HG03139 (cell line): ENCODE measurements around the gene UMODL1.

Source experiments
- ATAC-seq: cut with Tn5 transposase; IDR thresholded peaks from one replicate; pipeline ENCODE4 v1.9.1; 2021; ENCODE audit not compliant: unreplicated experiment

The UMODL1 gene

GRCh38 chr21:42093991-42094421, 22.9 kb downstream of the UMODL1 start:
- ATAC-seq, result no peak

- ATAC-seq, result no peak
These were observed 23.7 kb downstream of the UMODL1 start for GRCh38 chr21:42094811-42095210.

GRCh38 chr21:42095581-42095980, 24.5 kb downstream of the UMODL1 start:
- no peak for ATAC-seq

GRCh38 chr21:42096566-42096965, 25.4 kb downstream of the UMODL1 start:
- no peak for ATAC-seq

- no peak for ATAC-seq
These were observed 26.2 kb downstream of the UMODL1 start for GRCh38 chr21:42097274-42097673.

GRCh38 chr21:42097860-42098454, 26.8 kb downstream of the UMODL1 start:
- ATAC-seq, result no peak

GRCh38 chr21:42098957-42099505, 27.9 kb downstream of the UMODL1 start:
- no peak for ATAC-seq

GRCh38 chr21:42101246-42101645, 30.1 kb downstream of the UMODL1 start:
- ATAC-seq, result no peak

- no peak for ATAC-seq
These were observed 31.0 kb downstream of the UMODL1 start for GRCh38 chr21:42102076-42102475.

GRCh38 chr21:42102526-42102925, 31.4 kb downstream of the UMODL1 start:
- no peak for ATAC-seq

GRCh38 chr21:42102991-42103390, 31.9 kb downstream of the UMODL1 start:
- ATAC-seq, result no peak

- no peak for ATAC-seq
These were observed 32.7 kb downstream of the UMODL1 start for GRCh38 chr21:42103843-42104242.

GRCh38 chr21:42105476-42106315, 34.6 kb downstream of the UMODL1 start:
- ATAC-seq, result no peak

GRCh38 chr21:42106425-42106824, 35.3 kb downstream of the UMODL1 start:
- ATAC-seq, result no peak

- ATAC-seq, result no peak
These were observed 36.2 kb downstream of the UMODL1 start for GRCh38 chr21:42107177-42107880.

GRCh38 chr21:42107881-42108553, 36.9 kb downstream of the UMODL1 start:
- ATAC-seq, result peak; percentile 90

GRCh38 chr21:42108554-42109340, 37.6 kb downstream of the UMODL1 start:
- ATAC-seq, result no peak

- no peak for ATAC-seq
These were observed 38.4 kb downstream of the UMODL1 start for GRCh38 chr21:42109473-42109872.

- no peak for ATAC-seq
These were observed 38.9 kb downstream of the UMODL1 start for GRCh38 chr21:42109873-42110525.
